HUES48 (cell line): ENCODE results near the gene WDR93.
A peak's percentile ranks its signal among the peaks of the same experiment; 100 is the strongest.

ENCODE experiments used
- H3K27ac ChIP-seq: one replicate; pipeline ENCODE4 v1.7.0; 2013; ENCODE audit warnings: low read depth, low read length, inconsistent platforms
- H3K27me3 ChIP-seq: 2 replicates; pipeline ENCODE4 v1.6.1; 2013; ENCODE audit warnings: mild to moderate bottlenecking, low read length; ENCODE audit not compliant: control insufficient read depth, insufficient read depth
- H3K36me3 ChIP-seq: 2 replicates; pipeline ENCODE4 v1.6.1; 2013; ENCODE audit warnings: low read length; ENCODE audit not compliant: control insufficient read depth, insufficient read depth
- H3K4me1 ChIP-seq: 2 replicates; pipeline ENCODE4 v1.6.1; 2013; ENCODE audit warnings: mild to moderate bottlenecking, low read length; ENCODE audit not compliant: control insufficient read depth, insufficient read depth
- H3K4me3 ChIP-seq: 2 replicates; pipeline ENCODE4 v1.5.1; 2013; ENCODE audit warnings: mild to moderate bottlenecking, low read depth, low read length
- H3K9ac ChIP-seq: 2 replicates; pipeline ENCODE4 v1.6.1; 2013; ENCODE audit warnings: mild to moderate bottlenecking, low read depth, low read length, moderate library complexity
- H3K9me3 ChIP-seq: 2 replicates; pipeline ENCODE4 v1.6.1; 2013; ENCODE audit warnings: low read length; ENCODE audit not compliant: control insufficient read depth, insufficient read depth

The WDR93 gene

DNA sequence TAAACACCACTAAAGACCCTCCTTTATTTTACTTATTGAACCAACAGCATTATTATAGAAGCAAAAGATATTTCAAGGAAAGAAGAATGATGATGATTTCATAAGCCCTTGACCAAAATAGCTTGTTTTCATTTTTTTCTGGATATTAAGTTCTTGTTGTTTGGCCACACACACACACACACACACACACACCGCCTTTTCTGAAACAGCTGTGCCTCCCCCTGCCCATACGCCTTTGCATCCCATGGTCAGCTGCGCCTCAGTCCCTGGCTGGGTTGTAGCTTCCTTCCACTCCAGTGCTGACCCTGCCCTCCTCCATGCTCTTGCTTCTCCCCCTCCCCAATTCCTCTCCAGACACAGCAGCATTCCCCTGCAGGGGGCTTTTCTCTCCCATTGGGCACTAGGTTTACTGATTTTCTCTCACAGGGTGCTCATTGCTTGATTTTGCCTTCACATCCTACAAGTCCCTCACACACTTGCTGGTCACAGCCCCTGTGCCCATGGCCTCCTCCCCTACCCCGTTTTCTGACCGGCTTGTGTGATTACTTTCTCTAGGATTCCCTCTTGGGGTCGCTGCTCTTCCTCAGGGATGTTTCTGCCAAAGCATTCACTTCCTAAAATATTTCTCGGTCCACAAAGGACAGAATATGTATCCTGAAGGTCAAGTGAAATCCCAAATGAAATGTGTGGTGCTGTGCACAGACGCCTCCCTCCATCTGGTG, 42.0 kb downstream of the WDR93 start:
- Histone ChIP-seq H3K27ac (no peak overlapping the region), H3K9ac (no peak overlapping the region), H3K36me3 (no peaks in the 10 kb centered on the region), H3K9me3 (no peaks in the 10 kb centered on the region), H3K27me3 (no peaks in the 10 kb centered on the region; the same call in 1 of the 2 replicates), H3K4me1 (no peaks in the 10 kb centered on the region), H3K4me3 (no peak overlapping the region)

DNA sequence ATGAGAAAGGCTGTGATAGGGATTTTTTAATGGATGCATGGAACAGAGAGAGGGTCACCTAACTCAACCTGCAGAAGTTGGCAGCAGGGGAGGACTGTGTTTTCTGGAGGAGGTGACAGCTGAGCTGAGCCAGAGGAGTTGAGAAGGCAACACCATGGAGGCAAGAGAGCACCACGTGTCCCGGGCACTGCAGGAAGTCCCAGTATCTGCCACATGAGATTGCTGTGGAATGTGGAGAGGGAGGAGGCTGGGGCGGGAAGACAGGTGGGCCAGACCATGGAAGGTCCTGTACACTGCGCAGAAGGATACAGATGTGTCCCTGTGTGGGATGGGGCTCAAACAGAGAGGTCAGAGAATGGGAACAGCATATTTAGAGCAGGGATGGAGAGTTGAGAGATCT, 45.2 kb downstream of the WDR93 start:
- Histone ChIP-seq H3K4me3 (no peak overlapping the region), H3K27ac (no peak overlapping the region), H3K36me3 (no peaks in the 10 kb centered on the region), H3K9ac (no peak overlapping the region), H3K9me3 (no peaks in the 10 kb centered on the region), H3K27me3 (no peaks in the 10 kb centered on the region; the same call in 1 of the 2 replicates), H3K4me1 (no peaks in the 10 kb centered on the region)

DNA sequence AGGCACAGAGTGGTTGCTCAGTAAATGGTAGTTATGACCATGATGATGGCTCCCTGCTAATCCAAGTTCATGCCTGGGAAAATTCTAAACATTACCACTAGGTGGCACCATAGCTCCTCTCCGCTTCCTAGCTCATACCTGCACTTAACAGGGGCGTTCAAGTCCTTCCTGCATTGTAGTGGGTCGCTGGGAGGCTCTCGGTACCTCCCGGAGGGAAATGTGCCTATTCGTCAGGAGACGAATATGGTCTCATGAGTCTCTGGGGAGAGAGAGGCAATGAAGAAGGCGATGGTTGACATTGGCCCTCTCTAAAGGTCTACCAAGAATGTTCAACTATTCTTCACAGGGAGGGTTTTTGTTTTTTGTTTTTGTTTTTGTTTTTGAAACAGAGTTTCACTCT, 49.5 kb downstream of the WDR93 start:
- H3K9me3 ChIP-seq = no peaks in the 10 kb centered on the region
- no peaks in the 10 kb centered on the region for H3K36me3 ChIP-seq
- no peaks in the 10 kb centered on the region for H3K4me1 ChIP-seq
- no peak overlapping the region for H3K9ac ChIP-seq
- H3K27me3 ChIP-seq = peaks cover 21% of the 10 kb centered on the region
- no peak overlapping the region for H3K27ac ChIP-seq
- H3K4me3 ChIP-seq = no peak overlapping the region

DNA sequence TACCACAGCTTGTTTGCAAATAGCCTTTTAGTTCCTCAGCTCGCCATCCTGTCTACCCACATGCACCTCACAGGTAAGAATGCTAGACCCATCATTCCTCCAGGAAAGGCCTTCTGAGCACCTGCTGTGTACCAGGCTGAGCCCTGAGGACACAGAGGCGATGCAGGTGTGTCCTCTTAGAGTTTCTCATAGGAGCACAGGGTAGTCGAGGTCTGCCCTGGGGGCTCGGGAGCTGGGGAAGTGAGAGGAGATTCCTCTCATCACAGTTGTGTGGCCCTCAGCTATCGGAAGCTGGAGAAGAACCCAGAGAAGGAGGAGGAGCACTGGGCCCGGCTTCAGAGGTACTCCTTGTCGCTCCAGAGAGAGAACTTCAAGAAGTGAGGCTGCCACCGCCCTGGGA, 52.4 kb downstream of the WDR93 start:
- Histone ChIP-seq H3K9ac (no peak overlapping the region), H3K9me3 (no peaks in the 10 kb centered on the region), H3K4me1 (peaks cover 5% of the 10 kb centered on the region; the same call in 1 of the 2 replicates), H3K4me3 (no peak overlapping the region), H3K27me3 (peaks cover 50% of the 10 kb centered on the region), H3K27ac (no peak overlapping the region), H3K36me3 (no peaks in the 10 kb centered on the region)

DNA sequence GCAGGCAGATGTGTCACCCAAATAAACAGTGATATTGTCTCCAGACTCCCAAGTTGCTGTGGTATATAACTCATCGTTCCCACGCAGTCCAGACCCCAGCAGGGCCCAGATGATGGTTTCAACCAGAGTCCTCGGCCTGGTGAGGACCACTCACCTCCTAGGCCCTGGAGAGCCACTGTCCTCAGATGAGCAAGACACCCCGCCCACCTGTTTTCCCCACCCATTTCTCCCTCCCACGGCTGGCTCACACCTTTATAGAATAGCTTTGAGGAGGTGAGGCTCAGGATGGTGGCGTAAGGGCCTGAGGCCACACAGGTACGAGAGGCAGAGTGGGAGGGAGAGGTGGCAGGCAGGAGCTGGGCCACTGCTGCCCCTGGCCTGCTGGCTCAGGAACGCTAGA, 53.0 kb downstream of the WDR93 start:
- Histone ChIP-seq H3K4me3 (no peak overlapping the region), H3K9ac (no peak overlapping the region)

DNA sequence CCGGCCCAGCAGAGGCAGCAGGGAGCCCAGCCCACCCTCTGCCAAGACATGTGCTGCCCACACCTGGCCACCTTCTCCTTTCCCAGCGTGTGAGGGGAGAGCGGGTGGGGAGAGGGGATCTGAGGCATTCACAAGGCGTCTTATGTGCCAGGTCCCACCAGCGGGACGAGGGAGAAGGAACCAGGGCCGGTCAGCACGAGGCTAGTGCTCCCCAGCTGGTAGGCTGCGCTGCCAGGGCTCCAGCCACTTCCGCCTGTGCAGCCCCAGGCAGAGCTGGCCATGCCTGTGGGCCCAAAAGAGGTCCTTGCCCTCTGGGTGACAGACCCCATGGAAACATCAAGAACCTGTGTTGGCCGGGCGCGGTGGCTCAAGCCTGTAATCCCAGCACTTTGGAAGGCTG, 54.5 kb downstream of the WDR93 start:
- H3K27me3 ChIP-seq = peaks cover 71% of the 10 kb centered on the region
- H3K9me3 ChIP-seq = no peaks in the 10 kb centered on the region
- H3K4me1 ChIP-seq = peaks cover 20% of the 10 kb centered on the region; the same call in 1 of the 2 replicates
- no peaks in the 10 kb centered on the region for H3K36me3 ChIP-seq
- H3K9ac ChIP-seq = no peak overlapping the region
- H3K4me3 ChIP-seq = no peak overlapping the region
- H3K27ac ChIP-seq = no peak overlapping the region

More for the DNA sequence above, 53.0 kb downstream of the WDR93 start:
- H3K9me3 ChIP-seq = no peaks in the 10 kb centered on the region
- H3K4me1 ChIP-seq = peaks cover 11% of the 10 kb centered on the region; the same call in 1 of the 2 replicates
- H3K27ac ChIP-seq = no peak overlapping the region
- no peaks in the 10 kb centered on the region for H3K36me3 ChIP-seq
- H3K27me3 ChIP-seq = peaks cover 56% of the 10 kb centered on the region

DNA sequence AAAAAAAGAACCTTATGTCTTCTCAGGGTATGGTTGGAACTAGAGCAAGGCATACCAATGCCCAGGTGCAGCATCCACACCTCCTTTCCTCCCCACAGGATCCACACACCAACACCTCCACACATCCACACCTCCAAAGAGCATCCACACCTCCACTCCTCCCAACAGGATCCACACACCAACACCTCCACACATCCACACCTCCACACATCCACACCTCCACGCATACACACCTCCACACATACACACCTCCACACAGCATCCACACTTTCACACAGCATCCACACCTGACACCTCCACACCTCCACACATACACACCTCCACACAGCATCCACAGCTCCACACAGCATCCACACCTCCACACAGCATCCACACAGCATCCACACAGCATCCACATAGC, 55.2 kb downstream of the WDR93 start:
- no peak overlapping the region for H3K9ac ChIP-seq
- no peaks in the 10 kb centered on the region for H3K36me3 ChIP-seq
- no peak overlapping the region for H3K27ac ChIP-seq
- H3K4me1 ChIP-seq = peaks cover 21% of the 10 kb centered on the region; the same call in 1 of the 2 replicates
- H3K27me3 ChIP-seq = peaks cover 76% of the 10 kb centered on the region
- no peaks in the 10 kb centered on the region for H3K9me3 ChIP-seq
- H3K4me3 ChIP-seq = no peak overlapping the region

DNA sequence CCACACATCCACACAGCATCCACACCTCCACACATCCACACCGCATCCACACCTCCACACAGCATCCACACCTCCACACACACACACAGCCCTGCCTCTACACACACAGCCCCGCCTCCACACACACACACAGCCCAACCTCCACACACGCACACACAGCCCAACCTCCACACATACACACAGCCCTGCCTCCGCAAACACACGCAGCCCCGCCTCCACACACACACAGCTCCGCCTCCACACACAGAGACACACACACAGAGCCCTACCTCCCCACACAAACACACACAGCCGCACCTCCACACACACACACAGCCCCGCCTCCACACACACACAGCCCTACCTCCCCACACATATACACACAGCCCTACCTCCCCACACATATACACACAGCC, 55.8 kb downstream of the WDR93 start:
- Histone ChIP-seq H3K27ac (no peak overlapping the region), H3K4me1 (peaks cover 21% of the 10 kb centered on the region; the same call in 1 of the 2 replicates), H3K27me3 (peaks cover 82% of the 10 kb centered on the region)

DNA sequence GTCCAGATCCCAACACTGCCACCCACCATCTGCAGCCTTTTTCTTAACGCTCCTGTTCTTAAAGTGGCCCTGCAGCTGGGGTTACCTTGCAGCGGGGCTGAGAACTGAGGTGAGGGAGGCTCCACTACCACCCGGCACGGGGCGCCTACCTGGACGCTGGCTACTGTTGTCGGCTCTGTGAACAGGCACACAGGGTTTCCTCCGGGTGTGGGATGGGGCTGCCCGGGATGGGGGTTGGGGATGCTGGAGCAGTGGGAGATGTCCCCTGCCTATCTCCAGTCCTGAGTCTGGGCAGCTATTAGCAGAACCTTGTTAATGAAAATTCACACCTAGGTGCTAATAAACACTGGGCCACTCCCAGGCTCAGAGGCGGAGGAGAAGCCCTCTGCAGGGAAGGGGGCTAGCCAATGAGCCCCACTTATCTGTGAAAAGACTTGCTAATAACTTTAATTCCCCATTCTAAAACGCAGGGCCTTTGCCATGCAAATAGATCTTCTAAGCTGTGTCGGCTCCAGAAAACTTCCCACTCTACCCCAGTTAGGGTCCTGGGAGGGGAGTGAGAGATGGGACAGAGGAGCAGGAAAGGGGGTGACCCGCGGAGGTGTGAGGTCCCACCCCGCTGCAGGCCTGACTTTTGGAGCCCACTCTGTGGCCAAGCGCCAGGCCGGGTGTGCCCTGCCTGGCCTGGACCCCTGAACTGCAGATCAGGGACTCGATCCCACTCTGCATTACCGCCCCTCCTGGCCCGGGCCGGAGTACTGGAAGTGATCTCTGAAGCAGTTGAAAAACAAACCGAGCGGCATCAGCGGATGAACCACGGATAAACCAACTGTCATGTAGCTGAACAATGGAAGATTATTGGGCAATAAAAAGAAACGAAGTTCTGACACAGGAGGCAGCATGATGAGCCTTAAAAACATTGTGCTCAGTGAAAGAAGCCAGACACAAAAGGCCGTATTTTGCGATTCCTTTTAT, 57.4 kb downstream of the WDR93 start:
- Histone ChIP-seq H3K9ac (no peak overlapping the region), H3K27ac (no peak overlapping the region), H3K27me3 (peaks cover 95% of the 10 kb centered on the region), H3K36me3 (no peaks in the 10 kb centered on the region), H3K9me3 (no peaks in the 10 kb centered on the region), H3K4me1 (peaks cover 21% of the 10 kb centered on the region; the same call in 1 of the 2 replicates), H3K4me3 (peak overlapping the region; percentile 52)

More for the DNA sequence above, 55.8 kb downstream of the WDR93 start:
- Histone ChIP-seq H3K36me3 (no peaks in the 10 kb centered on the region), H3K9me3 (no peaks in the 10 kb centered on the region), H3K4me3 (no peak overlapping the region), H3K9ac (no peak overlapping the region)

DNA sequence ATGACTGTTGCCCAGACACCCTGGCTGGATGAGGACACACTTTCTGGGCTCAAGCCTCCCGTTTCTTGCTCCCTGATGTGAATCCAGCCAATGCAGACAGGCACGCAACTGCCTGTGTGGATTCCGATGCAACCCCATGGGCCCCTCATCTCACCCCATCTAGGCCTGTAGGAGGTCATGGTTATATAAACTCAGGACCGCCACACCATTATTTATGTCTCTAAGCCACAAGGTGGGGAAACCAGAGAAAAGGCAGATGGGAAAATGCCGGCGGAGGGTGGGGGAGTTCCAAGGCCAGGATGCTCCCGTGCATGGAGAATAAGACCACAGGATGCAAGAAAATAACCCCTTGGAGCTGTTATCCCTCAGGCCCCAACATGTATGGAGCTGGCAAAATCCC, 58.4 kb downstream of the WDR93 start:
- Histone ChIP-seq H3K27me3 (peaks cover 94% of the 10 kb centered on the region), H3K27ac (no peak overlapping the region), H3K9ac (no peak overlapping the region)

DNA sequence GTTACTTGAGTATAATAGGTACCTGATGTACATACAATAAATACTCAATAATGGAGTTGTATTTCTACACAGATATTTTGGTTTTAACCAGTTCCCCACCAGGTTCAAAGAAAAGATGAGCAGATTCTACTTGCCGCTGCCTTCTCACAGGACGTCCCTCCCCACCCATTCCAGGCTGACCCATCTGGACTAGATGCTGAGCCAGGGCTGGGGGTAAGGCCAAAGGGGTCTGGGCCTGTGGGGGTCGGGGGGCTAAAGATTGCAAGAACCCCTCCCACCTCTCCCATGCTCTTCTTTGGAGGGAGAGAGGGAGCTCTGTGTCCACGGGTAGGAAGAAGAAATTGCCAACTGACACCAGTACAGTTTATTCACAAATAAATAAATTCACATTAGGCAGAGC, 58.9 kb downstream of the WDR93 start:
- H3K27me3 ChIP-seq = peaks cover 90% of the 10 kb centered on the region
- H3K4me3 ChIP-seq = no peak overlapping the region; the same call in 1 of the 2 replicates

More for the DNA sequence above, 58.4 kb downstream of the WDR93 start:
- Histone ChIP-seq H3K4me3 (no peak overlapping the region), H3K4me1 (peaks cover 21% of the 10 kb centered on the region; the same call in 1 of the 2 replicates), H3K9me3 (no peaks in the 10 kb centered on the region), H3K36me3 (no peaks in the 10 kb centered on the region)

More for the DNA sequence above, 58.9 kb downstream of the WDR93 start:
- Histone ChIP-seq H3K9ac (no peak overlapping the region), H3K4me1 (peaks cover 21% of the 10 kb centered on the region; the same call in 1 of the 2 replicates), H3K36me3 (no peaks in the 10 kb centered on the region), H3K9me3 (no peaks in the 10 kb centered on the region), H3K27ac (no peak overlapping the region)
